ENCODE results near the gene BCL2.
A peak's percentile ranks its signal among the peaks of the same experiment; 100 is the strongest.
"Not testable (repeated sequence)": the region's sequence is repeated elsewhere in the genome, so short reads cannot be mapped to it uniquely, and the experiment has no call there.

BCL2 gene

GRCh38 chr18:63319383-63320122 is at the start of gene BCL2:
Gene BCL2 (minus strand): TSS chr18:63319769.
- DNase-seq, result peak in 45 of 58 donors; percentile 25 to 82 (median 65)

- DNase-seq, result no peak
Observed at GRCh38 chr18:63368611-63369010, 49.0 kb upstream of the BCL2 start.

DNA sequence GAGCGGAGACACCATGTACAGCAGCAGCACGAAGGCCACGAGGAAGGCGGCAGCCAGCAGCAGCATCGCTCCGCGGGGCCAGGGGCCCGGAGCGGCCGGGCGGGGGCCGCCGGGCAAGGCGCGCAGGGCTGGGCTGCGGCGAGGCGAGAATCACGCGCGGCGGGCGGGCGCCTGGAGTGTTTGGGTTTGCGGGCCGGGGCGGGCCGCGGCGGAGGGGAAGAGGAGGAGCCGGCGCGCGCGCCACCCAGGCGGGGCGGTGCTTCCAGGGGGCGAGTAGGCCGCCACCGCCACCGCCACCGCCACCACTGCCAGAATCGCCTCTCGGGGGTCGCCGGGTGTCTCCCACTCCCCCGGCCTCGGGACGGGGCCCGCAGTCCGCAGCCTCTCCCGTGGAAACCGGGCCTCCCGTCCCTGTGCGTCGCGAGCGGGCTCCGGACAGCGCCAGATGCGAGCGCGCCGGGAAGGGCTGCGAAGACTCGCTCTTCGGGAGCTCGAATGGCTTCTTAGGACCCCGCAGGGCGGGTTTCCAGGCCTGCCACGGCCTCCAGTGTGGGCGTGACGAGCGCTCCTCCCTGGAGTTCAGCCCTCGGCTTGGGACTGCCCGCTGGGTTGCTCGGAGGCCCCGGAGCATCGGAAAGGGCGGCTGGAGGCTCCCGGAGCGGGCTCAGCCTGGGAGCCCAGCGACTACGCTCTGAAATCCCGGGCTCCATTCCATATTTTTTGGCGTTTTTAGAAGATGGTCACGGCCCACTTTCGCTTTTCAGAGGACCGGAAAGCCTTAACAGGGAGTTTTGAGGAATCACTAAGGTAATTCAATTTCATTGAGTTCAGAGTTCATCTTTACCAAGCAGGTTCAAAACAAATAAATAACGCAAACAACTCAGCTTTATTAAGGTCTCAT is 47.7 kb upstream of the BCL2 start, which contains the start of gene KDSR:
TSS of gene KDSR (minus strand) at position 154 of the 901 bp plus-strand sequence. CDS start at position 66, 88 bp downstream.
- peak; percentile 56 to 96 (median 91) for DNase-seq

DNA sequence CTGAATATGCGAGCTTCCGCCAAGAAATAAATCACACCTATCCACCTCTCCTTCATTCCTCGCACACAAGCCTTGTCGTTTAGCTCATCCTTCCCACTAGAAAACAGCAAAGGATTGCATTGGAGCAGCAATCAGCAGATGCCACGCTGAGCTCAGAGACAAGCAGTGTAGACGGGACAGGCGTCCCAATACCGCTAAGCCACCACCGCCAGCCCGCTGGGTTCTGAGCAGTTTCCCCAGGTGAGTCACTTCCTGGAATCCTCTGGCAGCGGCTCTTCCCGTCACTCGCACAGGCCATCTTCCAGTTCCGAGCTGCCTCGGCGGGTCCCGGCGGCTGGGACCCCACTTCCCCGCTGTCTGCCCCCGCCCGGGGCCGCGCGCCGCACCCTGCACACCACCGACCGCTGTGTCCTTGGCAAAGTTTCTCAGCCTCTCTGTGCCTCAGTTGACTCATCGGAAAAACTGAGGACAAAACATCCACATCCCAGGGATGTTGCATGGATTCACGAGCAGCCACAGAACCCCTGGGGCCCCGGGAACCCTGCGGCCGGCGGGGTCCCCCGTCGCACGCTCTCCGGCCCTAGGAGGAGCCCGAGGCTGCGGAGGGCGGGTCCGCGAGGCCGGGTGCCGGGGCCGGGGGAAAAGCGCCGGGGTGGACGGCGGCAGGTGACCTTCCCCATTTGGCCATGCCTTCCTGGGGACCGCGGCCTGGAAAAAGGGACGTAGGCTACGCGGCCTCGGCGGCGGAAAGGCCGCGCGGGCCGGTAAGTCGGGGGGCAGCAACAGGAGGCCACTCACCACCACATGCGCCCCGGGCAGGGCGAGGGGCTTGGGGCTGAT is 46.9 kb upstream of the BCL2 start:
- DNase-seq, result peak in 32 of 58 donors; percentile 4 to 68 (median 34)

DNA sequence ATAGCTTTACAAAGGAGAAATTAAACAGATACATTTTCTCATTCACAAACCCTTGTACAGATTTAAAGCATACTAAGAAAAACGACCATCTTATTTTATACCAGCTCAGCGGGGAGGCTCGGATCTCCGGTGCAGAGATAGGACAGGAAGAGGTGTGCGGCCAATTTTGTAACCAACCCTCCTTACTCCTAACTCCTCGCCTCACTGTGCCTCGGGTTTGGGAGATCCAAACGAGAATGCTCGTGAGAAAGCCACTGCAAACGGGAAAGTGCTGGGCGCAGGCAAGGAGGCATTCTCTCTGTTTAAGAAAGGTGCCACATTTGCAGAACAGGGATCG is 46.3 kb upstream of the BCL2 start:
- peak in 13 of 58 donors; percentile 2 to 51 (median 23) for DNase-seq

DNA sequence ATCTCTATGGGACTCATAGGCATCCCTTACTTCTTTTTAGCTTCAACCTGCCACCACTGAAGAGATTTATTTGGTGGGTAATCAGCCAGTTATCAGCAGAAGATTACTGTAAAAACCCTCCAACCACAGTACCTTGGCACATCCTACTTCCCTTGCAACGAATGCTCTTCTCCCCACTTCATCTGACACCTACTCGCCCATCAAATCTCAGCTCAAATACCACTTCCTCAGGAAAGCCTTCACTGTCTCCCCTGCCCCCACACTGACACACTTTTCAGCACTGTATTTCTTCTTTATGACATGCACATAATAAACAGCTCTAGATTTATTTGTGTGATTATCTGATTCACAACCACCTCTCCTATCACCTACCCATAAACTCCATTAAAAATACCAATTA is 44.4 kb upstream of the BCL2 start:
- no peak for DNase-seq

DNA sequence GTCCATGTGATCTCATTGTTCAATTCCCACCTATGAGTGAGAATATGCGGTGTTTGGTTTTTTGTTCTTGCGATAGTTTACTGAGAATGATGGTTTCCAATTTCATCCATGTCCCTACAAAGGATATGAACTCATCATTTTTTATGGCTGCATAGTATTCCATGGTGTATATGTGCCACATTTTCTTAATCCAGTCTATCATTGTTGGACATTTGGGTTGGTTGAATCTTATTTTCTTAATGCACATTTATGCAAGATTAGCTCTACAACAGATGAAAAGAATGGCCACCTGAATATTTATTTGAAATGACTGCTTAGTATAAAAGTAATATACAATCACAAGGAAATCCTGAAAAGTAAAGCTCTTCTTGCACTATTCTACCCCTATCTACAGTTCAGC is 43.9 kb upstream of the BCL2 start:
- not testable (repeated sequence) for DNase-seq

- no peak for DNase-seq
Observed at GRCh38 chr18:63356272-63356896, 36.8 kb upstream of the BCL2 start.

DNA sequence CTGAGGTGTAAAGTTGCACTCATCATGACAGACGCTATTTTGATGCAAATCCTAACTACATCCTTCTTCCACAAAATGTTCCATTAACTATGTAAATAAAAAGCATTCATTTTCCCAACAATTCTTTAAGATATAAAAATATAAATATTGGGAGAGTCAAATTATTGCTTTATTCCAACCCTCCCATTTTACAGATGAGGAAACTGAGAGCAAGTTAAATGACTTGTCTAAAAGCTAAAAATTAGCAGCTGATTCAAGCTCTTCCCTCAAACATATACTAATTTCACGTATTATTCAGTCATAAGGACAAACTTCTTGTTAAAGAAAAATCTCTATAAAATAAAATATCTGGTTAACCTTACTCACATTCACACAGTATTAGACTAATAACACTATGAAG is 30.7 kb upstream of the BCL2 start:
- DNase-seq, result no peak

DNA sequence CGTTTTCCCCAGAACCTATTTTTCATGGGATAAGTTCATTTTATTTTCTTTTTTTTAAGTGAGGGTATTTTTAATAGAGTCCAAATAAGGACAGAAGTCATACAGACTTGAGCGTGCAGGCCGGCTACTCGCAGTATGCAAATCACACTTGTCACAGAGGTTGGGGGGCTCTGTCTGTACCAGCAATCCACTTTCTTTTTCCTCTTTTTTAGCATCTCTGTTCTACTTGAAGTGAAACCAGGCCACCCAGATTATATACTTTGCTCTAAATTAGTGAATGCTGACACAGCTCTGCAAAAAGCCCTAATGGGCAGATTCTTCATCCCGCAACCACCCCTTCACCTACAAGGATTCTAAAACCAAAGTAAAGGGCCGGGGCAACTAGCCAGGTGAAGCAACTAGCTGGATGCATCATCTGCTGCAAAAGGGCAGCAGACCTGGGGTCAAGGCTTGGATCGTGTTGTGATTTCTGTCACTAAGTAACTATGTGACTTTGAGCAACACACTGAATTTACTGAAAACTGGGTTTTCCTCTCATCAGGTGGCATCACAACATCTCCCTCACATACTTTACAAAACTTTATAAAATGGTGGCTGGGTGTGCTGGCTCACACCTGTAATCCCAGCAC is 29.1 kb upstream of the BCL2 start:
- no peak for DNase-seq

DNA sequence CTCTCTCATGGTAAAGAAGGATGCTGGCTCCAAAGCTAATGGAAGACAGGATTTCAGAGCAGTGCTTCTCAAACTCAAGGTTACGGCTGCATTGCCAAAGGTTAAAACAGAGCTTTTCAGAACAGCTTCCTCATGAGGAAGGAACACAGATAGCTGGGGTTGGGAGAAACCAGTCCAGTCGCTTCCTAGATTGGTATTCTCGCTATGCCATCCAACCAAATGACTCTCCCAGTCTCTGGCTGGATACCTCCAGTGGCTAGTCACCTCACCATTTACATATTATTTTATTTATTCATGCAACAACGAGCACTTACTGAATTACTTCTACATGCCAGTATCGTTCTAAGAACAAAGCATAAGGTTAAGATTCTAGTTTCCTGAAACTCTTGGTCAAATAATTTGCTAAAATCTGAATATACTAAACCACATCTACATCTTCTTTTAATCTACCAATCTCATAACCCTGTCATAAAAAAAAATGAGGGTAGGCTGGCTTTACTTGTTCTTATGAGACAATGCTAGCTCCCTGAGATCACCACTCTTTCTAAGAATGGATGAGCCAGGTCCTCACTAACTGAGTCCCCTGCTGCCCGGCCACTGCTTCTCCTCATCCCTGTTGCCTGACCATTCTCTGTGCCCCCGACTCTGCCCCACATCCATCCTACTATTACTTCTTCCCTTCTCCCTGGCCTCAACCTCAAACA is 27.1 kb upstream of the BCL2 start:
- DNase-seq, result no peak

- peak in 1 of 58 donors; percentile 7 for DNase-seq
Observed at GRCh38 chr18:63346031-63346430, 26.5 kb upstream of the BCL2 start.

DNA sequence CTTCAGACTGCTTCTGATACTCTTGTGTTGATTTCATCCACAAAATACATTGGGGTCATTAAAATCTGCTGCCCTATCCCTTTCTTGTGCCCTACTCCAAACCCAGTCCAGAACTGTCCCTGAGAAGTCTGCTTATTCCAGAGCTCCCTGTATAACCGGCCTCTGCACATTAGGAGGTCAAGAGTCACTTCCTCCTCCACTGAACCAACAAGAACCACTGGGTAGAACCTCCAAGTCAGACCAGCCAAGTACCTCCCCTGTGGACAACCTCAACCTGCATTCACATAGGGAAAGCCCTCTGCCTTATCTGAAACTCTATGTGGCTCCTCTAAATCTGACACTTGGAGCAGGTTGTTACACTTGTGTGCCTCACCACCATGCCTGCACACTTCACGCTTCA is 25.3 kb upstream of the BCL2 start:
- no peak for DNase-seq

- DNase-seq, result no peak
Observed at GRCh38 chr18:63344263-63344662, 24.7 kb upstream of the BCL2 start.

GRCh38 chr18:63342206-63342605 is 22.6 kb upstream of the BCL2 start:
- DNase-seq, result peak in 6 of 58 donors; percentile 2 to 25 (median 11)

DNA sequence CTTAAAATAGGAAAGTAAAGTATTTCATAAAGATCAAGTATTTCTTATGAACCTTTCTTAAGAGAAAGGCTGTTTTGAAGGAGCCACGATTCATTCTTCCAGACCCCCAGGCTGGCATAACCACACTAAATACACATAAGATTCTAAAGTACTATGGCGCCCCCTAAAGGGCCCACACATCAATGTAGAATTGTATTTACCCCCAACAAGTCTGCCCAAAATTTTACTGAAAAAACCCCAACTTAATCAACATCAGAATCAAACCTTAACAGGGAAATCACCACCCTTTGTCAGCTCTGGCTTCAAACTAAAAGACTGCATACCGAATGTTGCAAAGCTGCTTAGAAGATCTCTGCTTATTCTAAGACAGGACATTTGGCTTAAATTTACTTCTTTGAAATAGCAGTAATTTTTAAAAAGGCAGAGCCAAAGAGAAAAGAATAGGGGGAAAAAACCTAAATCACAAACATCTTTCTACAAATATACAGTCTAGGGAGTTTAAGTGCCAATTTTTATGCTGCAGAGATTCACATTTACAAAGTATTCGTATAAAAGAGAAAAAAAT is 20.4 kb upstream of the BCL2 start:
- peak in 9 of 58 donors; percentile 5 to 16 (median 15) for DNase-seq

DNA sequence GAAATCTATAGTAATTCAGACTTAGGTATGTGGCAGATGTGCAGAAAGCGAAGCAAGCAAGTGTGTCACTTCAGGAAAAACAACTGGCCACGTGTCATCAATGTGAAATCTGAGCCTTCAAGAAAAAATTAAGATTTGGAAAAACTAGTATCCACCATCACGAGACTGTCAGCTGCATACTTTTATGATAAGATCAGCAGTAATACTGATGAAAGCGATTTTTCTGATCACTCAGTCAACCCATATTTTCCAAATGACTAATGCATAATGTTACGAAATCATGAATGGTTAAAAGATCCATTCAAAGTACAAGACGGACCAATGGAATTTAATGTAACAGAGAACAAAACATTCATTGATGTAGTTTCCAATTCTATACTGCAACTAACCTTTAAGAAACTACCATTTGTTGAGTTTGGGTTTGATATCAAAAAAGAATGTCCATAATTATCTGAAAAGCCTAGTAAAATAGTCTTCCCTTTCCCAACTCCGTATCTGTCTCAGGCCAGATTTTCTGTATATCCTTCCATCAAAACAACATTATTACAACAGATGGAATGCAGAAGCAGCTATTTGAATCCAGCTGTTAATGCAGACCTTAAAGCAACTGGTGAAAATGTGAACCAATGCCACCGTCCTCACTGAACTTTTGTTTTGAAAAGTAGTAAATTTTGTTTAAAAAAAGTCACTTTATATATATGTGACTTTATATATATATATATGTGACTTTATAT is 17.0 kb upstream of the BCL2 start:
- no peak for DNase-seq

- DNase-seq, result no peak
Observed at GRCh38 chr18:63331105-63331504, 11.5 kb upstream of the BCL2 start.
